ENCODE measurements around the gene ARL15.

DNA sequence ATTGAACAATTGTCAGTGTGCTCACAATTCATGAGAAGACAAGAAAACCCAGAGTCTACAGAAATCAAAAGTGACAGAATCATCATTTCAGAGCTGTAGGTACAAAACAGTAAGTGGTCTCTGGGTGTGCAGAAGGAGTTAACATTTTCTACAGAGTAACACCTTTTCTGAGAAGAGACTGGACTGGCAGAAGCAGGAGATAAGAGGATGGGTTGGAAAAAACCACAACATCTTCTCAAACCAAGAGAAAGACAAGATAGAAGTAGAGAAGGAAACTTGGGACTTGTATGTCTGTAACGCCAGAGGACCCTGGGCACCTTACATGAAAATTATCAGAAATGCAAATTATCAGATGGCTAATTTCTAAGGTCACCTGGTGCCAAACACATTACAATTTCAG is 82.6 kb downstream of the ARL15 start:
- TF ChIP-seq MYC (IDR thresholded peaks at IDR 0.05; ENCODE audit: low read depth, low read length) (no peak), EZH2 (IDR thresholded peaks at IDR 0.05; ENCODE audit: borderline replicate concordance, low read depth, low read length, severe bottlenecking) (no peak), POLR2A (IDR thresholded peaks at IDR 0.05; ENCODE audit: low read depth, low read length) (no peak), POLR2AphosphoS5 (IDR thresholded peaks at IDR 0.05; ENCODE audit: insufficient read depth, low read depth, low read length) (no peak), JUN (IDR thresholded peaks at IDR 0.05; ENCODE audit: borderline replicate concordance, insufficient read depth, insufficient read length, low read depth) (no peak), GATA2 (IDR thresholded peaks at IDR 0.05; ENCODE audit: insufficient read depth, insufficient read length, low read depth, low read length) (no peak)
- TF ChIP-seq, protein P1, sequence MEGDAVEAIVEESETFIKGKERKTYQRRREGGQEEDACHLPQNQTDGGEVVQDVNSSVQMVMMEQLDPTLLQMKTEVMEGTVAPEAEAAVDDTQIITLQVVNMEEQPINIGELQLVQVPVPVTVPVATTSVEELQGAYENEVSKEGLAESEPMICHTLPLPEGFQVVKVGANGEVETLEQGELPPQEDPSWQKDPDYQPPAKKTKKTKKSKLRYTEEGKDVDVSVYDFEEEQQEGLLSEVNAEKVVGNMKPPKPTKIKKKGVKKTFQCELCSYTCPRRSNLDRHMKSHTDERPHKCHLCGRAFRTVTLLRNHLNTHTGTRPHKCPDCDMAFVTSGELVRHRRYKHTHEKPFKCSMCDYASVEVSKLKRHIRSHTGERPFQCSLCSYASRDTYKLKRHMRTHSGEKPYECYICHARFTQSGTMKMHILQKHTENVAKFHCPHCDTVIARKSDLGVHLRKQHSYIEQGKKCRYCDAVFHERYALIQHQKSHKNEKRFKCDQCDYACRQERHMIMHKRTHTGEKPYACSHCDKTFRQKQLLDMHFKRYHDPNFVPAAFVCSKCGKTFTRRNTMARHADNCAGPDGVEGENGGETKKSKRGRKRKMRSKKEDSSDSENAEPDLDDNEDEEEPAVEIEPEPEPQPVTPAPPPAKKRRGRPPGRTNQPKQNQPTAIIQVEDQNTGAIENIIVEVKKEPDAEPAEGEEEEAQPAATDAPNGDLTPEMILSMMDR (IDR thresholded peaks at IDR 0.05; ENCODE audit: extremely low read depth in 1 of 2, insufficient read depth in 1 of 2, low read depth in 1 of 2, low read length in 2 of 2), result no peak

Measured in endothelial cell of umbilical vein (primary cell).